HG02840 (cell line): ENCODE data around the gene ATP5MC2.
"Not testable (repeated sequence)": the region's sequence is repeated elsewhere in the genome, so short reads cannot be mapped to it uniquely, and the experiment has no call there.

Source experiments
- ATAC-seq: cut with Tn5 transposase; IDR thresholded peaks from one replicate; pipeline ENCODE4 v1.9.1; 2021; ENCODE audit warnings: mild to moderate bottlenecking, moderate library complexity, moderate number of reproducible peaks; ENCODE audit not compliant: unreplicated experiment, low FRiP score

The ATP5MC2 gene

GRCh38 chr12:53695152-53696145, 19.6 kb upstream of the ATP5MC2 start:
- ATAC-seq: no peak

DNA sequence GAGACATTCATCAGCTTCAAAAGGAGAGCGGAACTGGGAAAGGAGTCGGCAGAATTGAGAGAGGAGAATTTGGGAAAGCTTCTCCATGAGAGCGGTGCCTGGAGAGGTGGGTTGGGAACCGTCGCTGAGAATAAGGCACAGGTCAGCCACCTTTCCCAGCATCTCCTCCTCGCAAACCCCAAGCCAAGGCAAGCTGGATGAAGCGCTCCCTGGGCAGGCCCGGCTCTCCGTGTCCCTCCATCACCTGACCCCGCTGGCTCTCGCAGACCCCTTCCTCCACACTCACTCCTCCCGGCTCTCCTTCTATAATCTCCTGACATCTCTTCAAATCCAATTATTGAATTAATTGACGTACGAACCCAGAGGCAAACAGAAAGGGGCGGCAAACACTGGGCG, 18.9 kb upstream of the ATP5MC2 start:
- no peak for ATAC-seq

DNA sequence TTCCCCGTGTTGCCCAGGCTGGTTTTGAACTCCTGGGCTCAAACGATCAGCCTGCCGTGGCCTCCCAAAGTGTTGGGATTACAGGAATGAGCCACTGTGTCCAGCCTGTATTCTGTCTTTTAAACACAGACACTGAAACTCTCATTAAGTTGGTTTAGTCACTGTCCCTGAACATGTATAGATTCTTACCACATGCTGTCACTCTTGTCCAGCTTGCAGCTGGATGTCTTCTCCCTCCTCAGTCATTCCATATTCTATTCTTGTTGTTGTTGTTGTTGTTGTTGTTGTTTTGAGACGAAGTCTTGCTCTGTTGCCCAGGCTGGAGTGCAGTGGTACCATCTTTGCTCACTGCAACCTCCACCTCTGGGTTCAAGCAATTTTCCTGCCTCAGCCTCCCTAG, 12.3 kb upstream of the ATP5MC2 start:
- ATAC-seq: no peak

GRCh38 chr12:53686436-53686835, 10.6 kb upstream of the ATP5MC2 start:
- no peak for ATAC-seq

DNA sequence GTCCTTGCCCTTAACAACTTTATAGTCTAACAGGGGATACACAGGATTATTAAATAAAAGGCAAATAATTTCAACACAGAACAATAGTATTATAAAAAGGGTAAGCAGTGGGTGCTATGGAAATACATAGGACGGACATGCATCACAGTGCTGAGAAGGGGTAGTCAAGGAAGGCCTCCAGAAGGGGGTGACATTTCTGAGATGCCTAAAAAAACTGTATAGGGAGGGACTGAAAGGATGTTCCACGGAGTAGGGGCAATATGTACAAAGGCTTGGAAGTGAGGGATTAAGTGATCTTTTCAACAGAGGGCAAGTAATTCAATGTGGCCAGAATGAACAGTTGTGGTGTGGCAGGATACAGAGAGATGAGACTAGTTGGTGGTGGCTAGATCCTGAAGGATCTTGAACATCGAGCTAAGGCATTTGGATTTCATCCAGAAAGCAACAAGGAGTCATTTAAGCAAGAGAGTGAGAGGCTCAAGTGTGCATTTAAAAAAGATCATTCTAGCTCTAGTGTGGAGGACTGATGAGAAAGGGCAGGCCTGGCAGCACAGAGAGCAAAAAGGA, 8.9 kb upstream of the ATP5MC2 start:
- ATAC-seq: no peak

DNA sequence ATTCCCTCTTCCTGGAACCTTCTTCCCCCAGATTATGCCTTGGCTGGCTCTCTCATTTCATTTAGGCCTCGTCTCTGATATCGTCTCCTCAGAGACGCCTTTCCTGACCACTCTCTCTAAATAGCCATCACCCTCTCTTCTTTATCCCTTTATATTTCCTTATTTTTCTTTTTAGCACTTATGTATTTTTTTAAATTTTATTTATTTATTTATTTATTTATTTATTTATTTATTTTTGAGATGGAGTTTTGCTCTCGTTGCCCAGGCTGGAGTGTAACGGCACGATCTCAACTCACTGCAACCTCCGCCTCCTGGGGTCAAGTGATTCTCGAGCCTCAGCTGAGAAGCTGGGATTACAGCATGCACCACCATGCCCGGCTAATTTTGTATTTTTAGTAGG, 8.1 kb upstream of the ATP5MC2 start:
- ATAC-seq: no peak

GRCh38 chr12:53683494-53683893, 7.6 kb upstream of the ATP5MC2 start:
- ATAC-seq: no peak

DNA sequence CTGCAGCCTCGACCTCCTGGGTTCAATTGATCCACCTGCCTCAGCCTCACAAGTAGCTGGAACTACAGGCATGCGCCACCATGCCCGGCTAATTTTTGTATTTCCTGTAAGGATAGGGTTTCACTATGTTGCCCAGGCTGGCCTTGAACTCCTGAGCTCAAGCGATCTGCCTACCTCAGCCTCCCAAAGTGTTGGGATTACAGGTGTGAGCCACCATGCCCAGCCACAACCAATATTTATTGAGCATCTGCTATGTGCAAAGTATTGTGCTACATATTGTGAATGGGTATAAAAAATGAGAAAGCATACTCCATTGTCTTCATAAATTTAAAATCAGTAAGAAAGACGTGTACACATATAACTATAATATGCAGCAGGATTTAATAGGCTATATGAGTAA, 4.2 kb upstream of the ATP5MC2 start:
- not testable (repeated sequence) for ATAC-seq

DNA sequence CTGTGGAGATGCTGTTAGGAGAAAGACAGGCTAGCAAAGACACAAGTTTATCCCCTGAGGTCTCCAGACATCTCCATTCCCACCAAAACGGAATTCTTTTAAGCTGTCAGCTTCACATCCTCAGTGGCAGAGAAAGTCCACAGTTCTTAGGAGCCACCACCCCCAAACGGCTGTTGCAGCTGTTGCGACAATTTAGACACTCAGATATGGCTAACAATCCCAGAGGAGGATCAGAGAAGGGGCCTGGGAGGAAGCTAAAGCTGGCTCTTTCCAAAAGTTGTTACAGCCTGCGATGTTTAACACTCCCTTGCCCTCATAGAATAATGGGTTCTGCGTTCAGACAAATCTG, 1.9 kb upstream of the ATP5MC2 start:
- ATAC-seq: no peak

DNA sequence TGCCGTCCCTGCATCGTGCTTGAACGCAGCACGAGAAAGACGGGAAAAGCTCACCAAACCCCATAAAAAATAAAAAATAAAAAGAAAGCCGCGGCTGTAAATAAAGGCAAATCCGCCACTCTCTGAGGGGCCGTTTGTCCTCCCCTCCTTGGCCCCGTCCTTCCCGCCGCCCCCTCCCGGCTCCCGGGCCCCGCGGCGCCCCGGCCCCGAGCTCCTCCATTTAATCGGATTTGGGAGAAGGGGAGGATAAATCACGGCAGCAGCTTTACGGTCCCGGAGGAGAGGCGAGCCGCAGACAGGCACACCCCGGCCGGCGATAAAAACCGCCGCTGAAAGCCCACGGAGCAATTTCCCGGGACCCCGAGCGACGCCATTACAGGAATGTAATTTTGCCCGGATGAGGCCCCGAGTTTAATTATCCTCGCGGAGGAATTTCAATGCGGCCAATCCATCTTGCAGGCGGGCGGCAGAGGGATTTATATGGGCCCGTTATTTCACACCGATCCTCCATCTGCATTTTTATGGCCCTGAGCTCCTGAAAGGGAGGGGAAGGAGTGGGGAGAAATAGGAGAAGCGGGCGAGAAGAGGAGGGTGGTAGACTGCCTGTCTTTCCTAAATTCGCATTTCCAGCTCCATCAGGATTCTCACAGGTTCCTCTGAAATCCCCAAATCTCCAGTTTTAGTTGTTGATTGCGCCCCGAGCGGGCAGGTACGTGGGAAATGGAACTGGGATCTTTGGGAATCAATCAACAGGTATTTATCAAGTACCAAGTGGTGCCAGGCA, 1.3 kb upstream of the ATP5MC2 start:
- no peak for ATAC-seq

GRCh38 chr12:53676656-53677015, 753 bp upstream of the ATP5MC2 start:
- ATAC-seq: no peak

DNA sequence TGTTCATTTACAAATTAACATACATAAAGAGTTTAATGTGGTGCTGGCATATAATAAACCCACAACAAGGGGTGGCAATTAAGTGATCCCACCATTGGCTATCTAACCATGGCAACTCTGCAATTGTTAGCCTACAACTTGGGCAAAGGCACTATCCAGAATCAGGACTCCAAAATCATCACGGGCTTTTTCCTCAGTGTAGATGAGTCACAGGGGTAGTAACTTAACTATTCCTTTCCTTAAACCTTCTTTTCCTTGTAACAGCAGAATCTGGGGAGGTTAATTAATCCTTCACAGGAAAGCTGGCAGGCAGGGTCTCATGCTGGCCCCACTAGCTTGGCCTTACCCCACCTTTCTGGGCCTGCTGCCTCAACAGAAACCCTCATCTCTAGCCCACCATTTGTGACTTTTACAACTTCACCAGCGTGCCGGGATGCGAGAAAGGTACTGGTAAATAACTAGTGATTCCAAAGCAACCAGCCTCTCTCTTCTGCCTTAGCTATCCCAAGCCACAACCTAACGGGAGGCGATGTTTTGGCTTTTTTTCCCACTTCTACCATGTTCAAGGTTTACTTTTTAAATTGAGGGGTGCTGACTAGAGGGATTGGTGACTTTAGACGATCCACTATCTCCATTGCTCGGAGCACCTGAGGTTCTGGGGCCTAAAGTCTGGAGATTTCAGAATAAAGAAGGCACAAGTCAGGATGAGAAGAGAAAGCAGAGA, 744 bp downstream of the ATP5MC2 start:
- ATAC-seq: no peak

- ATAC-seq: no peak
Observed at GRCh38 chr12:53670971-53671370, 4.9 kb downstream of the ATP5MC2 start.

DNA sequence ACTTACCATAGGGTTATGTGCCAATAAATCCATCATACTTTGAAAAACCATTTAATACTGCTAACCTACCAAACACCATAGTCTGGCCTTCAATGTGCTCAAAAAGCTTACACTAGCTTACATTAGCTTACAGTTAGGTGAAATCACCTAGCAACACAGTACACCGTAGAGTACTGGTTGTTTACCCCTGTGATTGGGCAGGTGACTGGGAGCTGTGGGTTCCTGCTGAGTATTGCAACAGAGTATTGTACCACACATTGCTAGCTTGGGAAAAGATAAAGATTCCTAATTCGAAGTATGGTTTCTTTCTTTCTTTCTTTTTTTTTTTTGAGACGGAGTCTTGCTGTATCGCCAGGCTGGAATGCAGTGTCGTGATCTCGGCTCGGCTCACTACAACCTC, 5.6 kb downstream of the ATP5MC2 start:
- ATAC-seq: no peak

- ATAC-seq: no peak
Observed at GRCh38 chr12:53667080-53667479, 8.8 kb downstream of the ATP5MC2 start.

DNA sequence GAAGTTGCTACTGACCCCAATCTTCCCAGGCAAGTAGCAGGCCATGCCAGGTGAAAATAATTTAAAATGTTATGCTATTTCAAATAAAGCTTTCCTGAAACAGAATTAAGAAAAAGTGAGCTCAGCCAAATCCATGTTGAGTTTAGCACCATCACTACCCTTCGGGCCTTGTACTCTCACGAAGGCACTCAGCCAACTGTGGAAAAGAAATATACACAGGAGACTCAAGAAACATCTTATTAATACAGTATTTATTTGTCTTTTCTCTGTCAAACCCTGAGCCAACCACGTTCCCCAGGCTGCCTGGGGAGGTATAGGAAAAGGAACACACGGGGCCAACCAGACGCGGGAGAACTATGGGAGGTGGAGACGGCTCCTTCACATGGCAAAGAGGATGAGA, 10.9 kb downstream of the ATP5MC2 start:
- ATAC-seq: no peak

- ATAC-seq: no peak
Observed at GRCh38 chr12:53664191-53664590, 11.7 kb downstream of the ATP5MC2 start.

DNA sequence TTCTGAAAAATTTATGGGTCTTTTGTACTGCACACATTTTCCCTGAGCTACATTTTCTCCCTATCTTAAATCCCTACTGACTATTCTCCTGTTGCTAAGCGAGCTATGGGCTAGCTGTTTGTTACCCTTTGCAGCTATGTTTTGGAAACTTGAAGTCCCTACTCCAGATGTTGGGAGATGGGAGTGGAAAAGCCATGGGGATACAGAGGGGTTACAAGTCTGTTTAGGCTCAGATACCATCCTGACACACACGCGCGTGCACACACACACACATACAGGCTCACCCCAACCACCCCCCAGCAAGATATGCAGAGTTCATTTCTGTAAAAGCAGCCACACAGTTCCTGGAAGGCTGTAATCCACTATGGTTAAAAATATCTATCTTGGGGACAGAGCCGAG, 15.8 kb downstream of the ATP5MC2 start:
- no peak for ATAC-seq

DNA sequence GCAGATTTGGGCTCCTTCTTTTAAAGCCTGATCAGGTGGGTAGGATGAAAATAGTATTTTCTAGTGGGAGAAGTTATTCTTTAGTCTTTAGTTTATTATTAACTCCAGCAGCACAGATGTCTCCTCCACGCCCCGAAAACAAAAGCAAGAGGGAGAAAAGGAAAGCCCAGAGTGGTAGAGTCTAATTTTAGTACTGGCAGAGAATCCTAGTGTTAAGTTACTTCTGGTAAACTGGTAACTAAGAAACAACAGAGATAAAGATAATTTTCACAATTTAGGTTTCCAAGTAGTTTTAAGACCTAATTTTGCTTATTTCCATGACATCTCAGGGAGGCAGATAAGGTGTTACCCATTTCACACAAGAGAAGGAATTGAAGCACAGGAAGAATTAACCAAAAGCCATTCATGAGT, 16.3 kb downstream of the ATP5MC2 start:
- no peak for ATAC-seq

GRCh38 chr12:53659011-53659551, 16.8 kb downstream of the ATP5MC2 start:
- ATAC-seq: no peak
